ENCODE data around the gene NFATC2.

DNA sequence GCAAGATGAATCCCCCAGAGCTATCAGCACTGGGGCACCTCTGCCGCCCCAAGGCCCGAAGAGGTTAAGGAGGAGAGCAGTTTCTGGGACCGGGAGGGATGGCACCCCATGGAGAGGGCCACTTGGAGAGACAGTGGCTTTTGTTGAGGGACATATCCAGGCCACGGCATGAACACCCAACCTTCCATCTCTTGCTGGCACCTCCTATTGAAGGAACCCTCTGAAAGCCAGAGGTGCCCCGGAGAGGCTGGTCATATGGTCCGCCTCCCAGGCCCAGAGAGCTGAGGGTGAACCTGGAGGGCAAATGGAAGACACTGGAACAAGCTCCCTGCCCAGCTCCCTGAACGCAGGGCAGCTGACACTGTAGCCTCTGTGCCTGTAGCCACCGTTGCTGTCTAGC, 167.0 kb downstream of the NFATC2 start:
- TF ChIP-seq, protein P1, sequence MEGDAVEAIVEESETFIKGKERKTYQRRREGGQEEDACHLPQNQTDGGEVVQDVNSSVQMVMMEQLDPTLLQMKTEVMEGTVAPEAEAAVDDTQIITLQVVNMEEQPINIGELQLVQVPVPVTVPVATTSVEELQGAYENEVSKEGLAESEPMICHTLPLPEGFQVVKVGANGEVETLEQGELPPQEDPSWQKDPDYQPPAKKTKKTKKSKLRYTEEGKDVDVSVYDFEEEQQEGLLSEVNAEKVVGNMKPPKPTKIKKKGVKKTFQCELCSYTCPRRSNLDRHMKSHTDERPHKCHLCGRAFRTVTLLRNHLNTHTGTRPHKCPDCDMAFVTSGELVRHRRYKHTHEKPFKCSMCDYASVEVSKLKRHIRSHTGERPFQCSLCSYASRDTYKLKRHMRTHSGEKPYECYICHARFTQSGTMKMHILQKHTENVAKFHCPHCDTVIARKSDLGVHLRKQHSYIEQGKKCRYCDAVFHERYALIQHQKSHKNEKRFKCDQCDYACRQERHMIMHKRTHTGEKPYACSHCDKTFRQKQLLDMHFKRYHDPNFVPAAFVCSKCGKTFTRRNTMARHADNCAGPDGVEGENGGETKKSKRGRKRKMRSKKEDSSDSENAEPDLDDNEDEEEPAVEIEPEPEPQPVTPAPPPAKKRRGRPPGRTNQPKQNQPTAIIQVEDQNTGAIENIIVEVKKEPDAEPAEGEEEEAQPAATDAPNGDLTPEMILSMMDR (IDR thresholded peaks at IDR 0.05; ENCODE audit: insufficient read depth, low read depth, low read length): no peak
- TF ChIP-seq EZH2 (IDR thresholded peaks at IDR 0.05; ENCODE audit: insufficient read depth, low read length): no peak

Measured in astrocyte (in vitro differentiated cells and primary cell).